NCI-H1092 treated with DMSO at 0.1 percent for 48 hours (cell line): ENCODE data around the gene ATXN1.
"Not testable (repeated sequence)": the region's sequence is repeated elsewhere in the genome, so short reads cannot be mapped to it uniquely, and the experiment has no call there.

Experiments used
- DNase-seq: peaks from one replicate; lab custom pipeline; 2025; lab: John Stamatoyannopoulos, UW

The ATXN1 gene

GRCh38 chr6:16383607-16384206 is 377.6 kb downstream of the ATXN1 start:
- DNase-seq: no peak

- not testable (repeated sequence) for DNase-seq
Observed at GRCh38 chr6:16381968-16382367, 379.3 kb downstream of the ATXN1 start.

GRCh38 chr6:16380220-16380809 is 380.9 kb downstream of the ATXN1 start:
- no peak for DNase-seq

DNA sequence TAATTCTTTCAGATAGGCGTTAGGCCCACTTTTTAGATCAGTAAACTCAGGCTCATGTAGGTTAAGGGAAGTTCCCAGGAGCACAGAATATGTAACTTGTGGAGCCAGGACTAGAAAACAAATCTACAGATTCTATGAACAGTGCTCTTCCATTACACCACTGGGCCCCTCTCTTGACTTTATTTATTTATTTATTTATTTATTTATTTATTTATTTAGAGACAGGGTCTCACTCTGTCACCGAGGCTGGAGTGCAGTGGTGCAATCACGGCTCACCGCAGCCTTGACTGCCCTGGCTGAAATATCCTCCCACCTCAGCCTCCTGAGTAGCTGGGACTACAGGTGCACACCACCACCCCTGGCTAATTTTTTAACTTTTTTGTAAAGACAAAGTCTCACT is 382.9 kb downstream of the ATXN1 start:
- DNase-seq: not testable (repeated sequence)

- no peak for DNase-seq
Observed at GRCh38 chr6:16377470-16377869, 383.8 kb downstream of the ATXN1 start.

GRCh38 chr6:16375843-16376242 is 385.4 kb downstream of the ATXN1 start:
- DNase-seq: no peak

- DNase-seq: no peak
Observed at GRCh38 chr6:16375206-16375605, 386.1 kb downstream of the ATXN1 start.

DNA sequence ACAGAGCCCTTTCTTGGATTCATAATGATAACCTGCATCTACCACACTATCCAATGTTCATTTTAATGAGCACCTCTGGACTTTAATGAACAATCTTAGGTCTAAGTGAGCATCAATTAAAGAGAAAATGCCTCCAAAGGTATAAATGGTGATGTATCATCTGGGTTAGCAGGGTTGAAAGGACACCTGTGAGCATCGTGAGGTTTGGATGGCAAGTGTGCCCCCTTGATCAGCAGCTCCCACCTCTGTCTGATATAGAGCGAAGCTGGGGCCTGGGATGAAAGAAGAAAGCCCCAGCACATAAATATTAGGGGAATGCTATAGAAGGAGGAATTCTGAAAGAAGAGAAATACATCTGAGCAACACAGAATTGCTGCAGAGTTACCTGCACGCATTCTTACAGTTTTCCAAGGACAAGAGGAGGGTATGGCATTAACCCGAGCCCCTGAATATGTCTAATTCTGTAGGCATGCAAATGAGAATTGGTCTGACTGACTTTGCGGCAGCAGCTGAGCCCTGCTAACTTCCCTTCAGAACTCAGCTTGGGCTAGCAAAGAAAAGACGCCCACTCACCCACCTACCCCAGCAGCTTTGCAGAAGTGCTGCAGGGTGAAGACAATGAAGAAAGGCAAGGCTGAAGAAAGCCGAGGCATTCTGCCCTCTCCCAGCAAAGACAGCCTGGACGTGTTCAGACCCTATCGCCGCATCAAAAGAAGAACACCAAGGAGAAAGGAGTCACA is 386.6 kb downstream of the ATXN1 start:
- DNase-seq: no peak

- no peak for DNase-seq
Observed at GRCh38 chr6:16374016-16374415, 387.2 kb downstream of the ATXN1 start.

- no peak for DNase-seq
Observed at GRCh38 chr6:16372029-16372776, 389.1 kb downstream of the ATXN1 start.

DNA sequence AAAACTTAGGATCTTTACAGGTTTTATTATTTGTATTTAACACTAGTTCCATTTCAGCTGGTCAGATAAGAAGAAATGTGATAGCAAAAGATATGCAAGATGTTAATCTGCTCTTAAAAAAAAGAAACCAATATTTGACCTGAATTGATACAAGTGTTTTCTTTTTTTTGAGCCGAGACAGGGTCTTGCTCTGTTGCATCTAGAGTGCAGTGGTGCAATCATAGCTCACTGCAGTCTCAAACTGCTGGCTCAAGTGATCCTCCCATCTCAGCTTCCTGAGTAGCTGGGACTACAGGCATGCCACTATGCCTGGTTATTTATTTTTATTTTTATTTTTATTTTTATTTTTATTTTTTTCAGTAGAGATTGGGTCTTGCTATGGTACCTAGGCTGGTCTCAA is 389.9 kb downstream of the ATXN1 start:
- no peak for DNase-seq

DNA sequence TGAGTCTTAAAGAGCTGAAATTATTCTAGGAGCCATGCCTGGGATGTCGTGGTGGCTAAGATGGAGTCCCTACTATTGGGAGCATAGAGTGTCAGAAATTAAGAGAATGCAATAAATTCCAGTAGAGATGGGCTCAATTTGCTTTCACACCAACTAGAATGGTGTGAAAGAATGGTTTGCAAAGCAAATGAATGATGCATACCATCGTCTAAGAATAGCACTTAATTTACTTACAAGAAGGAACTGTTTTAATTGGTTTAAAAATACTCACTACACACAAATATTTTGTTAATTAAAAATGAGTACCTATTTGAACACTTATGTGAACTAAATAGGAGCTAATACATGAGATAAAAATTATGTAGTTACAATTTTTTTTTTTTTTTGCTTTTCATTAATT is 390.3 kb downstream of the ATXN1 start:
- DNase-seq: no peak

- DNase-seq: no peak
Observed at GRCh38 chr6:16369989-16370388, 391.3 kb downstream of the ATXN1 start.

DNA sequence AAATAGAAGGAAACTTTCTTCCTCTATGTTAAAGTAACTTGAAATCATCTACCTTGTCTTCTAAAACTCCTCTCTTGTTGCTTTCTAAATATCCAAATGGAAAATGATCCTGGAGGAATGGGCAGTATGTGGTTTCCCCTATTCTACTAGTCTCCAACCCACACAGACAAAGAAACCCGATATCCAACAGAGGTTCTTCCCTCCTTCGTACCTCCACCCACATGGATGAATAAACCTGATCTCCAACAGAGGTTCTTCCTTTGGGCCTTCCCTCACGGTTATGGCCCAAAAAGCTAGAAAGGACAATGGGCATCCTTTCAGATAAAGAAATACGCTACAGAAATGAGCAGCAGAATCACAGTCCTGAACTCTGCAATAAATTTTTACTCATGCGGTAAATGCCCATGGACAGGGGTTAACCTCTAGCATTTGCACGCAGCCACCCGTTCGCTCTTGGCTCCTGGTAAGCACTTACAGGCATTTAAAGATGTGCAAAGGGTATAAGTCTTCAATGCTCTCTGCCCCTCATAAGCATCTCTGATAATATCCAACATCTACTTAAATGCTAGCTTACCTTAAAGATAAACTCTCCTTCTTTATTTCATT is 392.0 kb downstream of the ATXN1 start:
- DNase-seq: no peak

DNA sequence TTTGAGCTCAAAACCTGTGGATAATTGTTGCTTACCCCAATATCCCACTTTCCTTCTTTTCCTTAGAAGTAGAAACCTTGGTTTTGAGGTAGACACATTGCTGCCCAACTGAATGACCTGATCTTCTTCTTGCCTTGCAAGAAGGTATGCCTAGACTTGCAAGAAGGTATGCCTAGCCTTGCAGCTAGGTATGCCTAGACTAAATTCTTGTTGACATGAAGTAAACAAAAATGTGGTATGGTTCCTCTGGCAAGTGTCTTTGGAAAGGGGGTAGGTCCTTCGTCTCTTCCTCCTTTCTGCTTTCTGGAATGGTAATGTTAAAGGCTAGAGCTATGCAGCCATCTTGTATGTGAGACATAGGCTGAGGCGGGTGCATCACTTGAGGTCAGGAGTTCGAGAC is 393.7 kb downstream of the ATXN1 start:
- DNase-seq: no peak

DNA sequence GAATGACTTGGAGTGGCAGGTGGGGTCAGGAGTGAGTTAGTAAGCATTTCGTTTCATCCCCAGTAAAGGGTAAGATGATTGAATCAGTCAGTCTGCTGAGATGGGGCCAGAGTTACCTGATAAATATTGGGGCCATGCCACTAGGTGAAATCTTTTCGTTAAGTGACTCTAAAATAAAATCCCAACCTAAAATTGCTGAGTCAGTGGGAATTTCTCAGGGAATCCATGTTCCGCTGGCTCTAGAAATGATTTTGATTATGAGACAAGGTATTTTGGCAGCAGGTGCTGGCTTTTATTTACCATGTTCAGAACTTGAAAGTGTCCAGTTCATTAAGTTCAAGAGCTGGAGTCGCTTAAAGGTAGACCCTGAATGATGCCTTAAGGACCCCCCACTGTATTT is 397.5 kb downstream of the ATXN1 start:
- DNase-seq: no peak

GRCh38 chr6:16362819-16363589 is 398.3 kb downstream of the ATXN1 start:
- DNase-seq: no peak

DNA sequence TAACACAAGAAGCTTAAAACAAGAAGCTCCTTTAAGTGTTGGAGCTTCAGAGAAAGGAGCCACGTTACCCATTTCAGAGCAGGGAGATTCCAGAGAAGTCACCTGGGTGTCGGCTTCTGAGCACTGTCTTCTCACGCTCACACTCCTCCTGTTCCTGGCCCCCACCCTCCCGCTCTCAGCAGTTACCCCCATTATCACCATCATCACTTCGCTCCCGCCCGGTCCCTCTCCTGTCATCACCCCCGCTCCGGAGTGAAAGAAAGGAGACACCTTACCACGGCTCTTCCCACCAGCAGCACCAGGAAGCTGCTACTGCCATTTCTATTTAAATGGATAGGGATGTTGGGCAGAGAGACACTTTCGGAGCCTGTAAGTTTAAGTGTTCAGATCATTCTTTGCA is 399.0 kb downstream of the ATXN1 start:
- no peak for DNase-seq

- no peak for DNase-seq
Observed at GRCh38 chr6:16361861-16362260, 399.4 kb downstream of the ATXN1 start.

- DNase-seq: no peak
Observed at GRCh38 chr6:16361121-16361520, 400.1 kb downstream of the ATXN1 start.

DNA sequence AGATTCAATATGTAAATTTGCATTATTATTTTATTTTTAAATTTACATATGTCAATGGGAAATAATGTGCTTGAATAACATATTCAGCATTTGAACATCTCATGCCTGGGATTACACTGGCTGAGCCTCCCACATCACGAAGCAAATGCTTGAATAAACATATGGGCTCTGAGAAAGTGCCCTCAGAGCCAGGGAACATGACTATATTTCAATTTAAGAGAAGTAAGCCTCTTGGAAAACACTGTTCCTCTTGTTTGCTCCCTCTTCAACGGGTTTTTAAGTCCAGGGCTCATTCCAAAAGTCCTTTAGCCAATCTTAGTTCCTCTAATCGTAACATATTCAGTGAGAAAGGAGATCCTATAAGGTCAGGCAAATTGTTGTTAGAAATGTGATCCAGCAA is 400.9 kb downstream of the ATXN1 start:
- no peak for DNase-seq

- DNase-seq: no peak
Observed at GRCh38 chr6:16359563-16359962, 401.7 kb downstream of the ATXN1 start.
